Activated CD4-positive, alpha-beta T cell treated with anti-CD3 and anti-CD28 coated beads for 36 hours (primary cell): ENCODE results near the gene F12. TPM values are rescaled to one million over a fixed set of nuclear protein-coding genes. Genes with fewer than 3 reads are reported as not detected.

Experiments used
- ATAC-seq: fragments of 200-7000 bp; cut with Tn5 transposase; one replicate; pipeline ENCODE4 v1.10.0; 2021; ENCODE audit warnings: mild to moderate bottlenecking, moderate library complexity
- CTCF ChIA-PET: fragments of 350-600 bp; sonication (Branson Sonifier 250); formaldehyde crosslinking; loops from one replicate; lab custom pipeline; 2021; ENCODE audit warnings: antibody characterized with exemption; lab: Charles Lee
- POLR2A ChIA-PET: fragments of 350-600 bp; sonication (Branson Sonifier 250); formaldehyde crosslinking; loops from one replicate; lab custom pipeline; 2021; ENCODE audit warnings: antibody characterized with exemption, inconsistent platforms; lab: Charles Lee
- DNase-seq: peaks from one replicate; pipeline ENCODE4 v3.0.0-alpha.2; 2020
- H3K27ac Mint-ChIP-seq: one replicate; pipeline ENCODE4 v1.8.0; 2021; ENCODE audit warnings: mixed read lengths
- H3K27me3 Mint-ChIP-seq: one replicate; pipeline ENCODE4 v1.8.0; 2021; ENCODE audit warnings: mixed read lengths
- H3K36me3 Mint-ChIP-seq: one replicate; pipeline ENCODE4 v1.8.0; 2021; ENCODE audit warnings: low read depth, mixed read lengths
- H3K4me1 Mint-ChIP-seq: one replicate; pipeline ENCODE4 v1.8.0; 2021; ENCODE audit warnings: mixed read lengths
- H3K4me3 Mint-ChIP-seq: one replicate; pipeline ENCODE4 v1.8.0; 2021; ENCODE audit warnings: mild to moderate bottlenecking, moderate library complexity, mixed read lengths
- H3K9me3 Mint-ChIP-seq: one replicate; pipeline ENCODE4 v1.8.0; 2021; ENCODE audit warnings: low read depth, mixed read lengths
- intact Hi-C, 2 experiments: fragments of 100-400 bp; cut with DNase I in 1 of 2; cut with micrococcal nuclease in 1 of 2; formaldehyde crosslinking; loops; one replicate each; pipeline versions ENCODE4 v1.14.2 to v1.15.1; 2022 to 2024; cut with DNase I, micrococcal nuclease
- total RNA-seq, 2 experiments: library from RNA; stranded (reverse); gene quantifications; one replicate each; pipeline ENCODE4 v1.2.3, GENCODE V29; 2021

Gene F12
- total RNA-seq, 2 experiments from 2014 or later, result 3.4 to 4.9 TPM

DNA sequence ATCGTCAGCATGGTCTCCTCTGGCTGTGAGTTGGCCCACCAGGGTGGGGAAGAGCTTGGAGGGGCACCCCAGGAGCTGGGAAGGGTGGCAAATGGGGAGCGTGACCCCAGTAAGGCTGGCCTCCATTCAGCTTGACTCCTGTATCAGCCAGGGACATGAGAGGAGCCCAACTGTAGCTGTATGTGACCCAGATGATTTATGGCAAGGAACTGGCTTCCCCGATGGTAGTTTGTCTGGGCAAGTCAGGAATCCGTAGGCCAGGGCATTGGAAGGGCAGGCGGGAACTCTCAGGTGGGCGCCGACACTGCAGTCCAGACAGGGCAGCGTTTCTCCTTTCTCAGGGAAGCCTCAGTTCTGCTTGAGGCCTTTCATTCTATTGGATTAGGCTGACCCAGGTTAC, 22.8 kb downstream of the F12 start:
- H3K36me3 Mint-ChIP-seq, result no peaks in the 10 kb centered on the region
- DNase-seq (no peak), ATAC-seq (no peak)
- H3K4me3 Mint-ChIP-seq, result no peak overlapping the region
- ChIA-PET CTCF (interaction anchor here (0.6 to 13.1 kb wide), 3 partner anchors 15 to 500 kb away, joined by 3 to 195 read pairs (median 3); partner anchors contain the start of gene PFN3), POLR2A (no interaction called here)
- intact Hi-C loops, result loop anchor here in 1 of 2 experiments (5.0 to 10.0 kb wide), 2 partner anchors 34 to 72 kb away; partner anchors contain the start of genes LMAN2 and MXD3
- H3K4me1 Mint-ChIP-seq, result peaks cover 52% of the 10 kb centered on the region
- H3K9me3 Mint-ChIP-seq, result no peaks in the 10 kb centered on the region
- no peak overlapping the region for H3K27ac Mint-ChIP-seq
- H3K27me3 Mint-ChIP-seq, result peaks cover 1% of the 10 kb centered on the region

DNA sequence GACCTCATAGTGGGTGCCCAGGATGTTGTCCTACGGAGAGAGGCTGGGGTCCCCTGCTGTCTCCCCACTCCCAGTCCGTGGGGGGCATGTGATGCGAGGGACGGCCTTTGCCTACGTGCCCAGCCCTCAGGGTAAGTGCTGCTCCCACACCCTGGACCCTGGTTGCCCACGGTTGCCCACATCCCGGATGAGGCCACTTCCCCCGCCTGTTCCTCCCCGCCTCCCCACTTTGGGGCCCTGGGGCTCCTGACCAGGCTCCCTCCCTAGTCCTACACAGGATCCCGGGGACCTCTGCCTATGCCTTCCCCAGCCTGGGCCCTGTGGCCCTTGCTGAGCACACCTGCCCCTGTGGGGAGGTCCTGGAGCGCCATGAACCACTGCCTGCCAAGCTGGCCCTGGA, 23.6 kb downstream of the F12 start:
- ChIA-PET CTCF (interaction anchor here (13.1 kb wide), 1 partner anchor 17 kb away, joined by 195 read pairs; the partner anchor contains the start of gene PFN3), POLR2A (interaction anchor here (0.6 kb wide), 1 partner anchor 62 kb away, joined by 3 read pairs; no protein-coding TSS in a partner anchor)
- ATAC-seq (no peak), DNase-seq (no peak)
- Mint-ChIP-seq H3K27ac (no peak overlapping the region), H3K36me3 (no peaks in the 10 kb centered on the region), H3K4me1 (peaks cover 47% of the 10 kb centered on the region), H3K27me3 (peaks cover 1% of the 10 kb centered on the region), H3K4me3 (no peak overlapping the region), H3K9me3 (no peaks in the 10 kb centered on the region)
- intact Hi-C loops, result loop anchor here in 1 of 2 experiments (5.0 to 10.0 kb wide), 2 partner anchors 33 to 71 kb away; partner anchors contain the start of genes LMAN2 and MXD3

DNA sequence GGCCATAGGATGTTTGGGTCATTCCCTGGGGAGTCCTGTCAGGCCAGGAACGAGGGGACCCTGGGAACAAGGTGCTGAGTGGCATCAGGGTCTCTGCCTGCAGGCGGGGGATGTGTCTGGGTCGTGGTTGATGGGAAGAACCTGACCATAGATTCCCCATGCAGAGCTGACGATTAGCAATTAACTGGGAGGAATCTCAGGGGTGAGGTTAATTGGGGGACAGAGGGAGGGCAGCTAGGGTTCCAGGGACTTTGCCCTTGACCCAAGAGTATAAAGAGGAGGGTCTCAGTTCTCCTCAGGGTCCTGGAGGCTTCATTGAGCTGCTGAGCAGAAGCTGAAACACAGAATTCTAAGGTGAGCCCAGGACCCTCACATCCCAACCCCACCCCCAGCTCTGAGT, 25.2 kb downstream of the F12 start, which contains the start of gene SLC34A1:
SLC34A1 (plus strand) TSS at position 301 of the 400 bp plus-strand sequence. CDS start 1,308 bp downstream, outside the sequence.
- no peaks in the 10 kb centered on the region for H3K36me3 Mint-ChIP-seq
- H3K27ac Mint-ChIP-seq, result peak within 1 kb of the TSS; percentile 51
- no peaks in the 10 kb centered on the region for H3K9me3 Mint-ChIP-seq
- intact Hi-C loops, result loop anchor here in 1 of 2 experiments (10.0 kb wide), 1 partner anchor 69 kb away; the partner anchor contains the start of gene MXD3
- ChIA-PET CTCF (interaction anchor here (0.6 to 13.1 kb wide), 6 partner anchors 9 to 270 kb away, joined by 3 to 195 read pairs (median 4); partner anchors contain the start of gene PFN3), POLR2A (interaction anchor here (0.6 kb wide), 1 partner anchor 126 kb away, joined by 3 read pairs; no protein-coding TSS in a partner anchor)
- DNase-seq, result no peak
- H3K27me3 Mint-ChIP-seq, result peaks cover 1% of the 10 kb centered on the region
- no peak for ATAC-seq
- peaks cover 41% of the 10 kb centered on the region for H3K4me1 Mint-ChIP-seq
- H3K4me3 Mint-ChIP-seq, result no peak within 1 kb of the TSS

DNA sequence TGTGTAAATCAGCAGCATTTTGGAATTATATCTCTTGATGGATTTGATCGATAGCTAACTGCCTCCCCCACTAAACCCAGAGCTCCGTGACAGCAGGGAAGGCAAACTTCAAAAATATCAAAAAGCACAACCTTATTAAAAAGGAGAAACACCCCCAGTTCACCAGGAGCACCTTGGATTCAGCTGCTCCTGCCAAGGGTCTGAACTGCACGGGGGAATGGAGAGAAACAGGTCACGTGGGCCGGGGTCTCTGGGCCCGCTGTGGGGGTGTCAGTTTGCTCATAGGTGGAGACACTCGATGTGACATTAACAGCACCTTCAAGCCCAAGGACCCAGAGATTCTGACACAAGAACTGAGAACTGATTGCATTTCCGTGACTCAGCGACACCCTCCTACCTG, 26.2 kb downstream of the F12 start:
- H3K27ac Mint-ChIP-seq, result no peak overlapping the region
- DNase-seq (no peak), ATAC-seq (no peak)
- intact Hi-C loops, result loop anchor here in 1 of 2 experiments (10.0 kb wide), 1 partner anchor 68 kb away; the partner anchor contains the start of gene MXD3
- H3K4me3 Mint-ChIP-seq, result no peak overlapping the region
- ChIA-PET CTCF (interaction anchor here (0.7 to 13.1 kb wide), 16 partner anchors 7 to 104 kb away, joined by 3 to 195 read pairs (median 4); partner anchors contain the start of genes LMAN2 and PFN3), POLR2A (interaction anchor here (0.8 kb wide), 1 partner anchor 11 kb away, joined by 3 read pairs; no protein-coding TSS in a partner anchor)
- H3K36me3 Mint-ChIP-seq, result no peaks in the 10 kb centered on the region
- H3K27me3 Mint-ChIP-seq, result peaks cover 1% of the 10 kb centered on the region
- no peaks in the 10 kb centered on the region for H3K9me3 Mint-ChIP-seq
- peaks cover 34% of the 10 kb centered on the region for H3K4me1 Mint-ChIP-seq

DNA sequence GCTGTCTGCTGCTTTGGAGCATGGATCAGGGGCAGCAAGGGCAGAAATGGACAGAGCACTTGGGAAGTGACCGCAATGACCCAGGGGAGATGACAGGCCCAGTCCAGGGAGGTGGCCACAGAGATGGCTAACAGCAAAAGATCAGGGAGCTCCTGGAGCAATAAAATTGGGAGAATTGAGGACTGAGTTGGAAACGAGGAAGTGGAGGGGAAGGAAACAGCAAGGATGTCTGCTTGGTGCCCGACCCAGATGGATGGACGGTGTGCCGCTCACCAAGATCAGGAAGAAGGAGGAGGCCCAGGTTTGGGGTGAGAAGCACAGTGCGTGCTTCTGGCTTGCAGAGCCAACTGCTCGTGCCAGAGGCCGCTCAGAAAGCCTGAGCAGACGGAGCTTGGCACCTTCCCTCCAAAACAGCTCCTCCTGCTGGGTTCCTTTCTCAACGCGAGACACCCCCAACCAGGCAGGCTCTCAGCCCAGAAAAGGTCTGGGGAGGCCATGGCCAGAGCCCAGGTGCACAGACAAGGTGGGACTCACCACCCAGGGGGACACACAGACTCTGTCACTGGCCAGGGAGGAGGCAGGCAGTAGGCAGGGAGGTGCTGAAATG, 26.8 kb downstream of the F12 start:
- peak; percentile 64 for DNase-seq
- peak; percentile 34 for ATAC-seq
- H3K27me3 Mint-ChIP-seq, result peaks cover 1% of the 10 kb centered on the region
- H3K4me3 Mint-ChIP-seq, result no peak overlapping the region
- intact Hi-C loops, result loop anchor here in 1 of 2 experiments (10.0 kb wide), 1 partner anchor 68 kb away; the partner anchor contains the start of gene MXD3
- no peaks in the 10 kb centered on the region for H3K9me3 Mint-ChIP-seq
- H3K36me3 Mint-ChIP-seq, result no peaks in the 10 kb centered on the region
- POLR2A ChIA-PET, result interaction anchor here (0.8 kb wide), 1 partner anchor 11 kb away, joined by 3 read pairs; no protein-coding TSS in a partner anchor
- H3K4me1 Mint-ChIP-seq, result peaks cover 31% of the 10 kb centered on the region
- CTCF ChIA-PET, result interaction anchor here (0.7 to 13.1 kb wide), 15 partner anchors 7 to 105 kb away, joined by 3 to 195 read pairs (median 4); partner anchors contain the start of genes LMAN2 and PFN3
- H3K27ac Mint-ChIP-seq, result peak overlapping the region; percentile 26

DNA sequence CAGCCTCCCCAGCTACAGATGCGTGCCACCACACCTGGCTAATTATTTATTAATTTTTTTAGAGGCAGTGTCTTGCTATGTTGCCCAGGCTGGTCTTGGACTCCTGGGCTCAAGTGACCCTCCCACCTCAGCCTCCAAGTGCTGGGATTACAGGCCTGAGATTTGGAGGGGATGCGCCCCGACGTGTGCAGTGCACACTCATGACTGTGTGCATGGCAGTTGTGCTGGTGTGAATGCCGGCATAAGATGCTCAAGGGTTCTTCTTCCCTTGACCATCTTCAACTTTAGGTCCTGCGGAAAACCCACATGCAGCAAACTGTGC, 28.6 kb downstream of the F12 start:
- POLR2A ChIA-PET, result interaction anchor here (0.6 to 1.5 kb wide), 2 partner anchors 9 to 32 kb away, joined by 3 read pairs; no protein-coding TSS in a partner anchor
- Mint-ChIP-seq H3K36me3 (no peaks in the 10 kb centered on the region), H3K27me3 (peaks cover 1% of the 10 kb centered on the region), H3K4me3 (no peak overlapping the region), H3K27ac (no peak overlapping the region), H3K9me3 (no peaks in the 10 kb centered on the region), H3K4me1 (peaks cover 34% of the 10 kb centered on the region)
- intact Hi-C loops, result loop anchor here in 1 of 2 experiments (10.0 kb wide), 1 partner anchor 66 kb away; the partner anchor contains the start of gene MXD3
- CTCF ChIA-PET, result interaction anchor here (1.9 to 7.1 kb wide), 2 partner anchors 9 to 12 kb away, joined by 6 to 48 read pairs; no protein-coding TSS in a partner anchor
- DNase-seq, result no peak
- ATAC-seq, result no peak

DNA sequence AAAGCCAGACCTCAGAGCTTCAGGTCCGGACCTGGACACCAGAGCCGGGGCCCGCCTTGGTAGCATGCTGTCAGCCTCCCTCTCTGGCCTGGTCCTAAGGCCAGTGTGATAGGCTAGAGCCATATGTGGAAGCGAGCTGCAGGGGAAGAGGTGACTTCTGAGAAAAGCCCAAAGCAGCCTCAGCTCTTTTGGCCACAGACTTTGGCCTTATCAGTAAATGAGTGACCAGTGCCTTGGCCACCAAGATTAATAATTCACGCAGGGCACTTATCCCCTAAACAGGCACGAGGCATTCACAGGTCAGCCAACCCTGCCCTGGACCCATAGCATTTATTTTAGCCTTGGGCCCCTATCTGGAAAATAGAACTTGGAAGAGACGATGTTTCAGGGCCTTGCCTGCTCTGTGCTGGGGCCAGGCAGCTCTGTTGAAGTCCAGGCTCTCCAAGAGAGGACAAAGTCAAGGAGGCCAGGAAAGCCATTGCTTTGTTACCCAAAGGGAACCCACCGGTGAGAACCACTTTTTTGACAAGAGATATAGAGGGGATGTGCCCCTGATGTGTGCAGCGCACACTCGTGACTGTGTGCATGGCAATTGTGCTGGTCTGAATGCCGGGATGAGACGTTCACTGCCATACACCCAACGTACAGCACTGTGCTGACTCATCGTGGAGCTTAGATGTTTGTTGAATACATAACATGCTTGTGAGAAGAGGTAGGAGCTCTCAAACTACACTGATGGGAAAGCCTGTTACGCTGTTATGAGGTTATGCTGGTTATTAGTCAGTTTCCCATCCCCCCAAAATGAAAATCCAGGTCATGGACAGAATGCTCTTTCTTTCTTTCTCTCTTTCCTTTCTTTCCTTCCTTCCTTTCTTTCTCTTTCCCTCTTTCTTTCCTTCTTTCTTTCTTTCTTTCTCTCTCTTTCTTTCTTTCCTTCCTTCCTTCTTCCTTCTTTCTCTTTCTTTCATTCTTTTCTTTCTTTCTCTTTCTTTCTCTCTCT, 30.2 kb downstream of the F12 start:
- H3K9me3 Mint-ChIP-seq, result no peaks in the 10 kb centered on the region
- ChIA-PET POLR2A (interaction anchor here (1.1 to 1.3 kb wide), 2 partner anchors 10 kb away, joined by 3 to 5 read pairs; no protein-coding TSS in a partner anchor), CTCF (interaction anchor here (0.5 to 7.1 kb wide), 16 partner anchors 10 to 219 kb away, joined by 3 to 48 read pairs (median 4); partner anchors contain the start of gene RGS14)
- no peak overlapping the region for H3K4me3 Mint-ChIP-seq
- ATAC-seq (peak; percentile 98), DNase-seq (peak; percentile 74)
- intact Hi-C loops, result loop anchor here in 1 of 2 experiments (1.0 kb wide), 2 partner anchors 10 to 15 kb away; no protein-coding TSS in a partner anchor
- no peaks in the 10 kb centered on the region for H3K27me3 Mint-ChIP-seq
- peak overlapping the region; percentile 72 for H3K27ac Mint-ChIP-seq
- H3K4me1 Mint-ChIP-seq, result peaks cover 38% of the 10 kb centered on the region
- H3K36me3 Mint-ChIP-seq, result no peaks in the 10 kb centered on the region

DNA sequence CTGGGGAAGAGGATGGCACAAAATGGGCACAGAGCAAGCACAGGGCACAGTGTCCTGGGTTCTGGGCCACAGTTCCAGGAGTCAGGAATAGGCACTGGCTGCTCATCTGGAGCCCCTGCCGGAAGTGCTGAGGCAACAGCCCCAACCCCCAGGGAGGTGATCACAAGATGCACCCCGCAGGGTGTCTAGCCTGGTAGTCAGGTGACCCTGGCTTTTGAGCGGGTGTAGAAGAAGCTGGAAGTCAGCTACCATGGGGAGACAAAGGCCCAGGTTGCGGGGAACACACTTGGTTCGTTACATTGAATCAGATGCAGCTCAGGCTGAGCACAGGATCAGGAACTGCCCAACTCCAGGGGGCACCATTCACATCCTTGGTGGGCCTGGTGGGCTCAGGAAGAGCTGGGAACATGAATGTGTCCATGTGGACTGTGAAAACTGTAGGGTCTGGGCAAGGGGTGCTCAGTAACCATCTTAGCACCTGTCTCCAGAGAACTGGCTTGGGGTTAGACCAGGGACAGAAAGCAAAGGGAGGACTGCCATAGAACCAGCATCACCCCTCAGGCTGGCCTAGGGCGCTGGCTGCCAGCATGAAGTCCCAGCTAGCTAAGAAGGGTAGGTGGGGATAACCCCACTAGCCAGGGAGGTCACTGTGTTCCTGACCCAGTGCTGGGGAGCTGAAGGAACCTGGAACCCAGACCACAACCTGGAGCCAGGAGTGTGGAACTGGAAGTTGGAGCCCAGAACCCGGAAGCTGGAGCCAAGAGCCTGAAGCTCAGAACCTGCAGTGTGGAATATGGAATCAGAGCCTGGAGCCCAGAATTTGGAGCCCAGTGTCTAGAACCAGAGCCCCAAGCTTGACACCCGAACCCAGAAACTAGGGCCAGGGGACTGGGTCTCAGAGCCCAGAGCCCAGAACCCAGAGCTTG, 31.2 kb downstream of the F12 start:
- ChIA-PET CTCF (interaction anchor here (0.7 to 7.1 kb wide), 17 partner anchors 9 to 220 kb away, joined by 3 to 48 read pairs (median 4); partner anchors contain the start of gene RGS14), POLR2A (interaction anchor here (1.1 kb wide), 1 partner anchor 9 kb away, joined by 3 read pairs; no protein-coding TSS in a partner anchor)
- ATAC-seq (no peak), DNase-seq (no peak)
- intact Hi-C loops, result no loop called here
- Mint-ChIP-seq H3K27me3 (no peaks in the 10 kb centered on the region), H3K36me3 (no peaks in the 10 kb centered on the region), H3K9me3 (no peaks in the 10 kb centered on the region), H3K4me1 (peaks cover 47% of the 10 kb centered on the region), H3K4me3 (no peak overlapping the region), H3K27ac (no peak overlapping the region)

DNA sequence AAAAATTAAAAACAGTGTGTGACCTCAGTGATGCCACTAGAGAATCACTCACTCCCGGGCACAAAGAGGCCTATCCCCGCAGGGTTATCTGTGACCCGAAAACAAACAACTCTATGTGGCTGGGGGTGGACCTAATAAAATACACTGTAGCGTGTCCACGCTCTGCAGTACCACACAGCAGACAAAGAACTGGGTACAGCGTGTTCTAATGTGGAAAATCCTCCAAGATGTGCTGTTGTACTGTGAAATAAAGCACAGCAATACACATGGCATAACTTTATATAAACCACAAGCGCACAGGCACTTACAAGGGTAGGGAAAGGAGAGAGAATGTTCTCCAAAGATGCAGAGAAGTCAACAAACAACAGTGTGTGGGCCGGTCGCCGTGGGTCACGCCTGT, 33.3 kb downstream of the F12 start:
- peaks cover 9% of the 10 kb centered on the region for H3K36me3 Mint-ChIP-seq
- ATAC-seq, result no peak
- H3K4me3 Mint-ChIP-seq, result no peak overlapping the region
- H3K27me3 Mint-ChIP-seq, result no peaks in the 10 kb centered on the region
- H3K27ac Mint-ChIP-seq, result no peak overlapping the region
- no peaks in the 10 kb centered on the region for H3K9me3 Mint-ChIP-seq
- ChIA-PET POLR2A (no interaction called here), CTCF (interaction anchor here (3.8 to 7.1 kb wide), 2 partner anchors 14 to 27 kb away, joined by 20 to 48 read pairs; no protein-coding TSS in a partner anchor)
- intact Hi-C loops, result no loop called here
- peaks cover 57% of the 10 kb centered on the region for H3K4me1 Mint-ChIP-seq
- no peak for DNase-seq
